Rectal smooth muscle tissue (tissue), 1 donor: ENCODE results near the gene ANKRD24.
"Not testable (repeated sequence)": the region's sequence is repeated elsewhere in the genome, so short reads cannot be mapped to it uniquely, and the experiment has no call there.

ENCODE experiments used
- H3K27ac ChIP-seq: one replicate; pipeline ENCODE4 v1.7.0; 2013; ENCODE audit warnings: low read depth, low read length, inconsistent platforms
- H3K27me3 ChIP-seq: one replicate; pipeline ENCODE4 v1.7.0; 2013; ENCODE audit warnings: low read length; ENCODE audit not compliant: control insufficient read depth, insufficient read depth
- H3K36me3 ChIP-seq: one replicate; pipeline ENCODE4 v1.7.0; 2013; ENCODE audit warnings: low read length; ENCODE audit not compliant: control insufficient read depth, insufficient read depth
- H3K4me1 ChIP-seq: one replicate; pipeline ENCODE4 v1.7.0; 2013; ENCODE audit warnings: low read length; ENCODE audit not compliant: control insufficient read depth, insufficient read depth
- H3K4me3 ChIP-seq: one replicate; pipeline ENCODE4 v1.7.0; 2013; ENCODE audit warnings: low read length
- H3K9ac ChIP-seq: one replicate; pipeline ENCODE4 v1.7.0; 2013; ENCODE audit warnings: low read length

ANKRD24 gene

DNA sequence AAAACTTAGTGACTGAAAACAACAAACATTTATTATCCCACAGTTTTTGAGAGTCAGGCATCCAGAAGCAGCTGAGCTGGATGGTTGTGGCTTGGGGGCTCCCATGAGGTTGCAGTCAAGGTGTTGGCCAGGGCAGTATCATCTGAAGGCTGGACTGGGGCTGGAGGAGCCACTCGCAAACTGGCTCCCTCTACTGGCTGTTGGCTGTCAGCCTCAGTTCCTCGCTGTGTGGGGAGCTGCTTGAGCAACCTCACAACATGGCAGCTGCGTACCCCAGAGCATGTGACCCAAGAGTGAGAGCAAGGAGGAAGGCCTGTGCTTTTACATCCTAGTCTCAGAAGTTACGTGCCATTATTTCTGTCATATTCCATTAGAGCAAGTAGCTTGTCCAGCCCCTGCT lies 74.1 kb downstream of the ANKRD24 start:
- no peak overlapping the region for H3K27ac ChIP-seq
- no peak overlapping the region for H3K9ac ChIP-seq
- H3K4me3 ChIP-seq: no peak overlapping the region
- H3K27me3 ChIP-seq: no peaks in the 10 kb centered on the region
- H3K36me3 ChIP-seq: peaks cover 43% of the 10 kb centered on the region
- H3K4me1 ChIP-seq: no peaks in the 10 kb centered on the region

DNA sequence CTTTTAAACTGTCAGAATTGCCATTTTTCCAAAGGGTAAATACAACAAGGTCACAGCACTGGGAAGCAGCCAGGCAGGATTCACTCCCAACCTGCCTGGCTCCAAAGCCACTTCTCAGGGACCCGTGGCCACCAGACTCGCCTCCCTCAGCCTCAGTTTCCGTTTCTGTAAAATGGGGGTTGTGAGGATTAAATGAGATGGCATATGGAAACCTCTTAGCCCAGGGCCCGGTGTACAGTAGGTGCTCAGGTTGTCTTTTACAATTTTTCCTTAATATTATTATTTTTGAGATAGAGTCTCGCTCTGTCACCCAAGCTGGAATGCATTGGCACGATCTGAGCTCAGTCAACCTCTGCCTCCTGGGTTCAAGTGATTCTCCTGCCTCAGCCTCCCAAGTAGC lies 74.5 kb downstream of the ANKRD24 start:
- Histone ChIP-seq H3K36me3 (peaks cover 43% of the 10 kb centered on the region), H3K27me3 (no peaks in the 10 kb centered on the region), H3K4me1 (no peaks in the 10 kb centered on the region), H3K4me3 (no peak overlapping the region), H3K27ac (no peak overlapping the region), H3K9ac (no peak overlapping the region)

DNA sequence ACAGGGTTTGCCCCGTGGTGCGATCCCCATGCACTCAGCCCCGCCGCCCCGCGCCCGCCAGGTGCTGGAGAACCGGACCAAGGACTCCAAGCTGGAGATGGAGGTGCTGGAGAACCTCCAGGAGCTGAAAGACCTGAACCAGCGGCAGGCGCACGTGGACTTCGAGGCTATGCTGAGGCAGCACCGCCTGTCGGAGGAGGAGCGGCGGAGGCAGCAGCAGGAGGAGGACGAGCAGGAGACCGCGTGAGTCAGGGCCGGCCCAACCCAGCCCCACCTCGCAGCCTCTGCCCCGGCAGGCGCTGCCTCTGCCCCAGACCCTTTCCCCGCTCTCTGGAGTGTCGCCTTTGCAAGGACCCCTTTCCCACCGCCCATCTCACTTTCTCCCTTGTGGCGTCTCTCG lies 75.7 kb downstream of the ANKRD24 start:
- H3K4me3 ChIP-seq: no peak overlapping the region
- H3K36me3 ChIP-seq: peaks cover 40% of the 10 kb centered on the region
- no peaks in the 10 kb centered on the region for H3K27me3 ChIP-seq
- H3K9ac ChIP-seq: no peak overlapping the region
- H3K27ac ChIP-seq: no peak overlapping the region
- H3K4me1 ChIP-seq: no peaks in the 10 kb centered on the region

DNA sequence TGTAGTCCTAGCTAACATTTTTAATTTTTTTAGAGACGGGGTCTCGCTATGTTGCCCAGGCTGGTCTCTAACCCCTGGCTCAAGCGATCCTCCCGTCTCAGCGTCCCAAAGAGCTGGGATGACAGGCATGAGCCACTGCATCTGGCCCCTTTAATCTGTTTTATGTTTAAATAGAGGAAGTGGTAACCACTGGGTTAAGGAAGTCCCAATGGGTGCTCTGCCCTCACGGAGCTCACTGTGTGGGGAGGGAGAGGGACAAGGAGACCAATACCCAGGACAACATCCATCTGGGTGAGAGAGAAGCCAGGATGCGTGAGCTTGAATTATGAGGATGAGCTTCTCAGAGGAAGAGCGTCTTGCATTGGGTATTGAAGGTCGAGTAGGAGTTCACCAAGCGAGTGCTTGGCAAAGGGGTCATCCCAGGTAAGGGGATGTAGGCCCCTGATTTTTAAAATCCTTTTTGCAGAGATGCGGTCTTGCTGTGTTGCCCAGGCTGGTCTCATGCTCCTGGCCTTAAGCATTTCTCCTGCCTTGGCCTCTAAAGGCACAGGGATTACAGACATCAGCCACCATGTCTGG lies 78.2 kb downstream of the ANKRD24 start:
- Histone ChIP-seq H3K36me3 (peaks cover 28% of the 10 kb centered on the region), H3K27me3 (no peaks in the 10 kb centered on the region), H3K4me3 (no peak overlapping the region), H3K4me1 (no peaks in the 10 kb centered on the region), H3K9ac (no peak overlapping the region), H3K27ac (no peak overlapping the region)

DNA sequence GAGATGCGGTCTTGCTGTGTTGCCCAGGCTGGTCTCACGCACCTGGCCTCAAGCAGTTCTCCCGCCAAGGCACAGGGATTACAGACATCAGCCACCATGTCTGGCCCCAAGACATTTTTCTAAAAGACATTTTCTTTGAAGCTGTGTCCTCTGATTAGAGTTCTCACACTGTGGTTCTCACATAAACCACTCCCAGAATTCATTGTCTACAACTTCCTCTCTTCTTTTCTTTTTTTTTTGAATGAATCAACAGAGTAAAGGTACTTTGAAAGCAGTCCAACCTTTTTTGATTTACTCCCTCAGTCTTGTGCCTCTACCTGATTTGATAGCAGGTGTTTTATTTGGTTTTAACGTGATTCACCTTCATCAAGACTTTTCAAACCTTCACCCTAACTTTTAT lies 82.3 kb downstream of the ANKRD24 start:
- H3K9ac ChIP-seq: no peak overlapping the region
- no peak overlapping the region for H3K27ac ChIP-seq
- peaks cover 23% of the 10 kb centered on the region for H3K36me3 ChIP-seq
- H3K4me1 ChIP-seq: no peaks in the 10 kb centered on the region
- H3K4me3 ChIP-seq: no peak overlapping the region
- H3K27me3 ChIP-seq: no peaks in the 10 kb centered on the region

DNA sequence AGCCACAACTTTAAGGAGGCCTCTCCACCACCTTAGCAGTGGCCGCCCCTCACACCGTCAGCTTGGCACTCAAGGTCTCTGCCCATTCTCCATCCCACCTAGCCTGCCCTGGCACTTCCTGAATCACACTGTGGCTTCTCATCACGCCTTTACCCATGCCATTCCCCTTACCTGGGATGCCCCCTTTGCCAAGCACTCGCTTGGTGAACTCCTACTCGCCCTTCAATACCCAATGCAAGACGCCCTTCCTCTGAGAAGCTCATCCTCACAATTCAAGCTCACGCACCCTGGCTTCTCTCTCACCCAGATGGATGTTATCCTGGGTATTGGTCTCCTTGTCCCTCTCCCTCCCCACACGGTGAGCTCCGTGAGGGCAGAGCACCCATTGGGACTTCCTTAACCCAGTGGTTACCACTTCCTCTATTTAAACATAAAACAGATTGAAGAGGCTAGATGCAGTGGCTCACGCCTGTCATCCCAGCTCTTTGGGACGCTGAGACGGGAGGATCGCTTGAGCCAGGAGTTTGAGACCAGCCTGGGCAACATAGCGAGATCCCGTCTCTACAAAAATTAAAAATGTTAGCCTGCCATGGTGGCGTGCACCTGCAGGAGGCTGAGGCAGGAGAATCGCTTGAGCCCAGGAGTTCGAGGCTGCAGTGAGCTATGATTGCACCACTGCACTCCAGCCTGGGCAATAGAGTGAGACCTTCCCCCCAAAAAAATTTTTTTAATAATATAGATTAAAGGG lies 83.9 kb downstream of the ANKRD24 start:
- H3K9ac ChIP-seq: no peak overlapping the region
- H3K4me1 ChIP-seq: no peaks in the 10 kb centered on the region
- peaks cover 18% of the 10 kb centered on the region for H3K36me3 ChIP-seq
- H3K27ac ChIP-seq: no peak overlapping the region
- no peaks in the 10 kb centered on the region for H3K27me3 ChIP-seq
- H3K4me3 ChIP-seq: no peak overlapping the region

DNA sequence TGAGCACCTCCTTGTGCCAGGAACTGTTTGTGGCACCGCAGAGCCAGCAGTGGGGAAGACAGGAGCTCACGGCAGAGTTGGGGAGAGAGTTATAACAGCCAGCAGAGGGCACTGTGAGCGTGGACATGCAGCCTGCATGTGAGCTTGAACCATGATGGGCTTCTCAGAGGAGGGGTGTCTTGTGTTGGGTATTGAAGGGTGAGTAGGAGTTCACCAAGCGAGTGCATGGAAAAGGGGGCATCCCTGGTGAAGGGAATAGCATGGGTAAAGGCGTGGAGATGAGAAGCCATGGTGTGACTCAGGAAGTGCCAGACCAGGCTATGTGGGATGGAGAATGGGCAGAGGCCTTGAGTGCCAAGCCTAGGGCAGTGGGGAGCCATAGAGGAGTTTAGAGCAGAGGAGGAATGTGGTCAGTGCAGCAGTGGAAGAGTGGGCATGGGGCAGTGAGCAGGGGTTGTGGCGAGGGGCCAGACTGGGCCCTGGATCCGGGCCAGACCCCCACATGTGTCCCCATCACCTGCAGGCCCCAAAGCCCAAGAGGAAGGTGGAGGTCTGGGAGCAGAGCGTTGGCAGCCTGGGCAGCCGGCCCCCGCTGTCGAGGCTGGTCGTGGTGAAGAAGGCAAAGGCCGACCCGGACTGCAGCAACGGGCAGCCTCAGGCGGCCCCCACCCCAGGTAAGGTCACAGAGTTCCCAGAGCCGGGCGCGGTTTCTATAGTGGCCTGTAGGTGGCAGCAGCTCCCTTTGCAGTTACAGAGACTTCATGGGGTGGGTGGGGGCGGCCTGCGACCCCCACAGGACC lies 84.8 kb downstream of the ANKRD24 start:
- H3K4me3 ChIP-seq: no peak overlapping the region

DNA sequence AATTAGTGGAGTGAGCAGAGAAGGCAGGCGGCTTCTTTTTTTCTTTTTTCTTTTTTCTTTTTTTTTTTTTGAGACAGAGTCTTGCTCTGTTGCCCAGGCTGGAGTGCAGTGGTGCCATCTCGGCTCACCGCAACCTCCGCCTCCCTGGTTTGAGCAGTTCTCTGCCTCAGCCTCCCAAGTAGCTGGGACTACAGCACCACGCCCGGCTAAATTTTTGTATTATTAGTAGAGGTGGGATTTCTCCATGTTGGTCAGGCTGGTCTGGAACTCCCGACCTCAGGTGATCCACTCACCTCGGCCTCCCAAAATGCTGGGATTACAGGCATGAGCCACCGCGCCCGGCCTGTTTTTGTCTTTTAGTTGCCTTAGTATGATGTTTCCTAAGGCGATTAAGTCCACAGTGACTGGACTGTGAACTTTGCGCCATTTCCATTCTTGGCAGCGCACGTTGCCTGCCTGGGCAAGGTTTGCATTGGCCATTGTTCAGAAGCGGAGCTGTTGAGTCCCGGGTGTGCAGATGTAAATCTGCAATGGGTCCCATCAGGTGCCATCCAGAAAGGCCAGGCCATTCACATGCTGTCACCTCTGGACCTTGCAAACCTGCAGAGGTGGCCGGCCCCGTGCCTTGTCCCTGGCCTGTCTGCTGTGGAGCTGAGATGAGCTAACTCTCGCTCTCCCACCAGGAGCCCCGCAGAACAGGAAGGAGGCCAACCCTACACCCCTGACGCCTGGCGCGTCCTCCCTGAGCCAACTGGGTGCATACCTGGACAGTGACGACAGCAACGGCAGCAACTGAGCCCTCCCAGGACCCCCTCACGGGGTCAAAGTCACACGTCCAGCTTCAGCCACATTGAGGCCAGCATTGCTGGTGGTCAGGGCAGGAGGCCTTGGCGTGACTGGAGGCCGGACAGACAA lies 85.7 kb downstream of the ANKRD24 start:
- Histone ChIP-seq H3K27me3 (no peaks in the 10 kb centered on the region), H3K9ac (no peak overlapping the region), H3K27ac (no peak overlapping the region), H3K36me3 (peaks cover 15% of the 10 kb centered on the region), H3K4me3 (no peak overlapping the region), H3K4me1 (no peaks in the 10 kb centered on the region)

More for the DNA sequence above, 84.8 kb downstream of the ANKRD24 start:
- H3K36me3 ChIP-seq: peaks cover 16% of the 10 kb centered on the region
- no peak overlapping the region for H3K27ac ChIP-seq
- H3K9ac ChIP-seq: no peak overlapping the region
- H3K27me3 ChIP-seq: no peaks in the 10 kb centered on the region
- no peaks in the 10 kb centered on the region for H3K4me1 ChIP-seq

DNA sequence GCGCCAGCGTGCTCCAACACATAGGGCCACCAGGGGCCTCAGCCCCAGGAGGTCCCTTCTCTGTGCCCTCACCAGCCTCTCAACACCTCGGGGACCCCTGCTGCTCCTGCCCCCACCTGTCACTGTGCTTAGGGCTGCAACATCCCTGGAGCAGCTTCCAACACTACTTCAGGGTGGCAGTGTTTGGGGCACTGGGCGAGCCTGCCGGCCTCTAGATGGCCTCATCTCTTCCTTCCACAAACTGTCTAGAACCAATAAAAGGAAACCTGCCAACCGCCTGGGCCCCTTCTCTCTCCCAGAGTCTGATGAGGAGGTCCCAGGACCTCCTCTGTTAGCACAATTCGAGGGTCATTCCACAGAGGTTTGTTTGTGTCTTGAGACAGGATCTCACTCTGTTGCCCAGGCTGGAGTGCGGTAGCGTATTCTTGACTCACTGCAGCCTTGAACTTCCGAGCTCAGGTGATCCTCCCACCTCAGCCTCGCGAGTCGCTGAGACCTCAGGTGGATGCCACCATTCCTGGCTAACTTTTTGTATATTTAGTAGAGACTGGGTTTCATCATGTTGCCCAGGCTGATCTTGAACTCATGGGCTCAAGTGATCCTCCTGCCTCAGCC lies 86.4 kb downstream of the ANKRD24 start:
- Histone ChIP-seq H3K27ac (no peak overlapping the region), H3K4me3 (no peak overlapping the region), H3K4me1 (no peaks in the 10 kb centered on the region), H3K36me3 (peaks cover 12% of the 10 kb centered on the region), H3K27me3 (no peaks in the 10 kb centered on the region), H3K9ac (no peak overlapping the region)

DNA sequence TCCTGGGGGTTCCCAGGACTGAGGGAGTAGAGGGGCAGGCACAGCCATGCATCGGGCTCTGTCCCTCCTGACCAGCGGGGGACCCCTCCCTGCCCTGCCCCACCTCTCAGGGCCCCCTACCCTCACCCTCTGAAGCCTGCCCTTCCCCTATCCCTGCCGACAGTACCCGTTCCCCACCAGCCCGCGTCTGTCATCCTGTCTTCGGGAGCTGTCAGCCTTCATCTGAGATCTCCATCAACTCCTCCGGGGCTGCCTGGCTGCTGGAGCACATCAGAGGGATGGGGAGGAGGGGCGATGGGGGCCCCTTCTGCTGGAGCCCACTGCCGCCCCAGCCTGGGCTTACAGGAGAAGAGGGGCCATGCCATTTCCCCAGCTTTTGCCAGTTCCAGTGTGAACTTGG lies 90.4 kb downstream of the ANKRD24 start:
- no peak overlapping the region for H3K9ac ChIP-seq
- H3K4me1 ChIP-seq: no peaks in the 10 kb centered on the region
- peaks cover 1% of the 10 kb centered on the region for H3K27me3 ChIP-seq
- H3K27ac ChIP-seq: no peak overlapping the region
- H3K36me3 ChIP-seq: peaks cover 9% of the 10 kb centered on the region
- H3K4me3 ChIP-seq: no peak overlapping the region

DNA sequence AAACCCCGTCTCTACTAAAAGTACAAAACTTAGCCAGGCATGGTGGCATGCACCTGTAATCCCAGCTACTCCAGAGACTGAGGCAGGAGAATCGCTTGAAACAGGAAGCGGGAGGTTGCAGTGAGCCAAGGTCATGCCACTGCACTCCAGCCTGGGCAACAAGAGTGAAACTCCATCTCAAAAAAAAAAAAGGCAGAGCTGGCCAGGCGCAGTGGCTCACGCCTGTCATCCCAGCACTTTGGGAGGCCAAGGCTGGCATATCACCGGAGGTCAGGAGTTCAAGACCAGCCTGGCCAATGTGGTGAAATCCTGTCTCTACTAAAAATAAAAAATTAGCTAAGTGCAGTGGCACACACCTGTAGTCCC lies 91.8 kb downstream of the ANKRD24 start:
- not testable (repeated sequence) for H3K27me3 ChIP-seq, H3K9ac ChIP-seq, H3K36me3 ChIP-seq, H3K4me1 ChIP-seq, H3K4me3 ChIP-seq, H3K27ac ChIP-seq
